Mucosa of stomach (tissue), 1 donor: ENCODE measurements around the gene MYOG.

Experiments
- H3K27me3 ChIP-seq: one replicate; pipeline ENCODE4 v1.7.0; 2013; ENCODE audit warnings: mild to moderate bottlenecking, low read length; ENCODE audit not compliant: control insufficient read depth, insufficient read depth
- H3K36me3 ChIP-seq: one replicate; pipeline ENCODE4 v1.7.0; 2013; ENCODE audit warnings: low read length; ENCODE audit not compliant: control insufficient read depth, insufficient read depth
- H3K4me1 ChIP-seq: one replicate; pipeline ENCODE4 v1.7.0; 2013; ENCODE audit warnings: mild to moderate bottlenecking, low read length; ENCODE audit not compliant: control insufficient read depth, insufficient read depth
- H3K4me3 ChIP-seq: one replicate; pipeline ENCODE4 v1.7.0; 2013; ENCODE audit warnings: low read length
- H3K9ac ChIP-seq: one replicate; pipeline ENCODE4 v1.7.0; 2013; ENCODE audit warnings: mild to moderate bottlenecking, low read length, moderate library complexity
- H3K9me3 ChIP-seq: one replicate; pipeline ENCODE4 v1.7.0; 2013; ENCODE audit warnings: mild to moderate bottlenecking, low read length, moderate library complexity; ENCODE audit not compliant: control insufficient read depth
- donor health status: Pancreatic carcinoma.

Gene MYOG

GRCh38 chr1:203085528-203086406 is at the start of gene MYOG:
MYOG (minus strand) TSS chr1:203086012; CDS start chr1:203085961, 51 bp downstream.
- Histone ChIP-seq H3K9ac (no peak within 1 kb of the TSS), H3K27me3 (peaks cover 12% of the 10 kb centered on the region), H3K4me1 (no peaks in the 10 kb centered on the region), H3K36me3 (no peaks in the 10 kb centered on the region), H3K9me3 (no peaks in the 10 kb centered on the region), H3K4me3 (no peak within 1 kb of the TSS)

GRCh38 chr1:203133970-203134725 is 48.3 kb upstream of the MYOG start:
- H3K4me3 ChIP-seq, result no peak overlapping the region
- H3K36me3 ChIP-seq, result no peaks in the 10 kb centered on the region
- H3K9me3 ChIP-seq, result no peaks in the 10 kb centered on the region
- H3K9ac ChIP-seq, result no peak overlapping the region
- H3K27me3 ChIP-seq, result peaks cover 7% of the 10 kb centered on the region
- peaks cover 19% of the 10 kb centered on the region for H3K4me1 ChIP-seq

DNA sequence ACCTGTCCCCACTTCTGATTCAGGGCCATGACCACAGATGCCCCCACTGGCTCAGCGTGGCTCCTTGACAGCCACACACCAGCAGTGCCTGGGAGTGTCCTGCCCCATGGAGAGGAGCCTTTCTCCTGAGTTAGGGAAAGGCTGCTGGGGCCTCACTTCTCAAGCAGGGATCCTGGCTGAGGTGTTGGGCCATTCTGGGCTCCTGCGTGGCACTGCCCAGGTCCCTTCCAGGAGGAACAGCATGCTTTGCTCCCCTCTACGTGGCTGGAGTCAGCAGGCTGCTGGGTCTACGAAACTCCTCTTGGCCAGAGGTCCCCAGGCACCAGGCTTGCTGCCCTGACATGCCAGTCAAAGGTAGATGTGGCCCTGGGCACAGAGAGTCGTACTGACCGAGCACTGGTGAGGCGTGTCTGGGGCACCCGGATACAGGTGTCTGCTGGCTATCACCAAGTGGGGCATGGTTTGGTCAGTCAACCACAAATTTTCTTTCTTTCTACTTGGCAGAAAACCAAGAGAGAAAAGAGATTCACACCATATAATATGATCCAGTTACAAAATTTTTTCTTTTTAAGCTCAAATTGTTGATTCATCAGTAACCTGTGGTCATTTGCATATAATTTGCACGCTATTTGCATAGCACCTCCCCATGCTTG is 45.9 kb upstream of the MYOG start:
- no peaks in the 10 kb centered on the region for H3K9me3 ChIP-seq
- no peak overlapping the region for H3K9ac ChIP-seq
- H3K36me3 ChIP-seq, result no peaks in the 10 kb centered on the region
- H3K4me3 ChIP-seq, result no peak overlapping the region
- peaks cover 24% of the 10 kb centered on the region for H3K27me3 ChIP-seq
- peaks cover 36% of the 10 kb centered on the region for H3K4me1 ChIP-seq

DNA sequence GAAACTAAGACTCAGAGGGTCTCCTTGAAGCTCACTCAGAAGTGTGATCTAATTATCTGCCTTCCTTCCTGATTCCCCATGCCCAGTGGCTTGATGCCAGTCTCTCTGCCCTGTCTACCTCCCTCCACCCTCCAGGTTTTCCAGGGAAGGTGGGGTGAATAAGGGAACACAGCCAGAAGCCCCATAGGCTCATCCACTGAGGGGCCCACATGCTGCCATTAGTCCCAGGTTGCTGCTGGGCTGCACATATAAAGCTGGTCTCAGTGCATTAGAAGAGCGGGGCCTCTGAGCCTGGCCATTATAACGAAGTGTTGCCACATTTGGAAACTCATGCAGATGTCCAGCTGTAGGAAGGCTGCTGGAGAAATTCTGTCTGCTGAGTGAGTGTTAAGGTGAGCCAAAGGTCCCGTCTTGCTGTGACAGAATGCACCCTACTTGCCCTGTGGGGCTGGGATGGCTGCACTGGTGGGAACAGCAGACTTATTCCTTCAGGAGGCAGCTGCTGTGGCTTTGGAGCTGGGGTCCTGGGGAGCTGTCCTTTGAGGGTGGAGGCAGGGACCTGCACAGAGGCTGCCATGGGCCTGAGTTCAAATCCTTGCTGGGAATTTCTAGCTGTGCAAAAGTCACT is 44.7 kb upstream of the MYOG start:
- Histone ChIP-seq H3K9ac (no peak overlapping the region), H3K27me3 (peaks cover 31% of the 10 kb centered on the region), H3K4me3 (no peak overlapping the region)

GRCh38 chr1:203129501-203130231 is 43.9 kb upstream of the MYOG start:
- H3K9ac ChIP-seq, result no peak overlapping the region

More for the DNA sequence above, 44.7 kb upstream of the MYOG start:
- Histone ChIP-seq H3K4me1 (peaks cover 28% of the 10 kb centered on the region), H3K36me3 (no peaks in the 10 kb centered on the region), H3K9me3 (no peaks in the 10 kb centered on the region)

GRCh38 chr1:203128716-203129500 is 43.1 kb upstream of the MYOG start:
- H3K9ac ChIP-seq, result no peak overlapping the region
- no peaks in the 10 kb centered on the region for H3K36me3 ChIP-seq
- H3K27me3 ChIP-seq, result peaks cover 37% of the 10 kb centered on the region
- peaks cover 28% of the 10 kb centered on the region for H3K4me1 ChIP-seq
- no peak overlapping the region for H3K4me3 ChIP-seq
- no peaks in the 10 kb centered on the region for H3K9me3 ChIP-seq

More at GRCh38 chr1:203129501-203130231, 43.9 kb upstream of the MYOG start:
- Histone ChIP-seq H3K9me3 (no peaks in the 10 kb centered on the region), H3K4me1 (peaks cover 28% of the 10 kb centered on the region), H3K4me3 (no peak overlapping the region), H3K27me3 (peaks cover 32% of the 10 kb centered on the region), H3K36me3 (no peaks in the 10 kb centered on the region)

DNA sequence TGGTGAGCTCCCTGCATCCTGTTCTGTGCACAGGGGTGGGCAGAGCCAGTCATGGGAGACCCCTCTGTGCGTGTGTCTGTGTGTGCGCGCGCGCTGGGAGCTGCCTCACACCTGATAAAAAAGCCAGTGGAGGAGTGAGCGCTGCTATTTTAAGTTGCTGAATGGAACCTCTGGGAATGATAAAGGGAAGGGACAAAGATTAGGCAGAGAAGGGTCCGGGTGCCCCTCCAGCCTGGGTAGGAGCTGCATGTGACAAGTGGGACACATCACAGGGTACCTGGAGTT is 42.6 kb upstream of the MYOG start:
- Histone ChIP-seq H3K9ac (no peak overlapping the region), H3K4me1 (peaks cover 28% of the 10 kb centered on the region), H3K27me3 (peaks cover 42% of the 10 kb centered on the region), H3K9me3 (no peaks in the 10 kb centered on the region), H3K4me3 (peak overlapping the region; percentile 33), H3K36me3 (no peaks in the 10 kb centered on the region)

DNA sequence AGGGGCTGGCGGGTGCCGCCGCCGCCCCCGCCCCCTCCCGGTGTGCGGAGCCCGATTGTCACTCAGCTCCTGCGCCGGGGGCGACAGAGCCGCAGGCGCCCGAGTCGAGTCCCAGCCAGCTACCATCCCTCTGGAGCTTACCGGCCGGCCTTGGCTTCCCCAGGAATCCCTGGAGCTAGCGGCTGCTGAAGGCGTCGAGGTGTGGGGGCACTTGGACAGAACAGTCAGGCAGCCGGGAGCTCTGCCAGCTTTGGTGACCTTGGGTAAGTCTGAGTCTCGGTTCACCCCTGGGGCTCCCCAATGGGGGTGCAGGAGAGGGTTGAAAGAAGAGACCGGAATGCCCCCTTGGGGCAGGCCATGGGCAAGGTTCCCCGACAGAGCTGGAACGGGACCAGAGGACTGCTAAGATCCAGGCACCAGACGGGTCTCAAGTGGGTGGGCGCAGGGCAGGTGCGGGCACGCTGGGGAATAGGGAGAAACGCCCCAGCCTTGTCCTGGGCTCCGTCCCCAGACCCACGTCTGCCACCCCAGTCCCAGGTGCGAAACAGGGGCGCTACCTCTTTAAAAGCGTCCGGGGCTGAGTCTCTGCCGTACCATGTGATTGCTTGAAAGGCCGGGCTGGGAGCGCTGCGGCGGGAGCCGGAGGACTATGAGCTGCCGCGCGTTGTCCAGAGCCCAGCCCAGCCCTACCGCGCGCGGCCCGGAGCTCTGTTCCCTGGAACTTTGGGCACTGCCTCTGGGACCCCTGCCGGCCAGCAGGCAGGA is 42.0 kb upstream of the MYOG start, which contains the start of gene ADORA1:
Gene ADORA1, plus strand, starts transcription at position 61 of the 765 bp plus-strand sequence. CDS start 1,116 bp downstream, outside the sequence.
- Histone ChIP-seq H3K4me3 (peak within 1 kb of the TSS; percentile 33), H3K9ac (peak within 1 kb of the TSS; percentile 45), H3K27me3 (peaks cover 42% of the 10 kb centered on the region), H3K36me3 (no peaks in the 10 kb centered on the region), H3K9me3 (no peaks in the 10 kb centered on the region), H3K4me1 (peaks cover 28% of the 10 kb centered on the region)

DNA sequence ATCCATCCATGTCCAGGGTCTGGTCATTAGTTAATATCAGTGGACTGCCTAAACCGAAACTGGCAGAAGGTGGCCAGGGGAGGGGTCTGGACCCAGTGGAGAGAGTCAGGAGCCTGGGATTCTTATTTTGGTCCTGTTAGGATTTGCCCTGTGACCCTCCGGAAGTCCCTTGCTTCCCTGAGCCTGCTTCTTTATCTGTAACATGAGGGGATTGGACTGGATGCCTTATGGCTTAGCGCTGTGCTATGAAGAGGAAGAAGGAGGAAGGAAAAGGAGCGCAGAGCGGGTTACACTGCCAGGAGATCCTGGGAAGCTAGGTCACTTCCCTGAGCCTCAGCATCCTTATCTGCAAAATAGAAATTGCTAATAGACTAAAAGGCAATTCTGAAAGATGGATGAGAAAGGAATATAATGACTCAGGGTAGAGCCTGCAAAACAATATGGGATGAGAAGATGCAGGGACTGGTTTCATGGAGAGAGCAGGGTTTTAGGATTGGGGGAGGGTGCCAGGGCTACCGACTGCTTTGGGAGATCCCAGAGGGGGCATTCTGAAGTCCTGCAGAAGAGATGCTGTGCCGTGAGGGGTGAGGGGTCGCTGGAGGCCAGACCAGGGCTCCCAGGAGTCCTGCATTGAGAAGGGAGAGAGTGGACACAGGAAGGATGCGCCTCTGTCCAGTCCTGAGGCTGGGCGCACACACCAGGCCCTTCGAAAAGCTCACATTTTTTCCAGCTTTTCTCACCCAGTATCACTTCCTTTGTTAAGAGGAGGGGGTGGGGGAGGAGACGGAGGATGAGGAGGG is 41.3 kb upstream of the MYOG start:
- Histone ChIP-seq H3K36me3 (no peaks in the 10 kb centered on the region), H3K4me3 (no peak overlapping the region), H3K9ac (peak overlapping the region; percentile 45), H3K4me1 (peaks cover 28% of the 10 kb centered on the region), H3K27me3 (peaks cover 42% of the 10 kb centered on the region), H3K9me3 (no peaks in the 10 kb centered on the region)
